ENCODE measurements around the gene SETD9.

SETD9 gene

GRCh38 chr5:56909294-56910209 is at the start of gene SETD9:
SETD9 (plus strand) TSS chr5:56909596; CDS start chr5:56909646, 50 bp downstream.
- in situ Hi-C loops (cut with MboI; ENCODE audit: low sequenced_read_pairs) = no loop called here

GRCh38 chr5:56861893-56862485 is 47.4 kb upstream of the SETD9 start:
- in situ Hi-C loops (cut with MboI; ENCODE audit: low sequenced_read_pairs) = no loop called here

- in situ Hi-C loops (cut with MboI; ENCODE audit: low sequenced_read_pairs) = no loop called here
These were observed 46.5 kb upstream of the SETD9 start for GRCh38 chr5:56862909-56863308.

GRCh38 chr5:56871777-56872176 is 37.6 kb upstream of the SETD9 start:
- in situ Hi-C loops (cut with MboI; ENCODE audit: low sequenced_read_pairs) = no loop called here

- in situ Hi-C loops (cut with MboI; ENCODE audit: low sequenced_read_pairs) = no loop called here
These were observed 36.3 kb upstream of the SETD9 start for GRCh38 chr5:56873056-56873455.

- in situ Hi-C loops (cut with MboI; ENCODE audit: low sequenced_read_pairs) = no loop called here
These were observed 33.1 kb upstream of the SETD9 start for GRCh38 chr5:56876327-56876726.

GRCh38 chr5:56881571-56881970 is 27.8 kb upstream of the SETD9 start:
- in situ Hi-C loops (cut with MboI; ENCODE audit: low sequenced_read_pairs) = no loop called here

GRCh38 chr5:56893251-56893951 is 16.0 kb upstream of the SETD9 start:
- in situ Hi-C loops (cut with MboI; ENCODE audit: low sequenced_read_pairs) = no loop called here

GRCh38 chr5:56896763-56897162 is 12.6 kb upstream of the SETD9 start:
- in situ Hi-C loops (cut with MboI; ENCODE audit: low sequenced_read_pairs) = no loop called here

- in situ Hi-C loops (cut with MboI; ENCODE audit: low sequenced_read_pairs) = no loop called here
These were observed 11.2 kb upstream of the SETD9 start for GRCh38 chr5:56898213-56898612.

GRCh38 chr5:56900395-56900794 is 9.0 kb upstream of the SETD9 start:
- in situ Hi-C loops (cut with MboI; ENCODE audit: low sequenced_read_pairs) = no loop called here

- in situ Hi-C loops (cut with MboI; ENCODE audit: low sequenced_read_pairs) = no loop called here
These were observed 8.4 kb upstream of the SETD9 start for GRCh38 chr5:56900858-56901578.

GRCh38 chr5:56908942-56909293 is 478 bp upstream of the SETD9 start:
- in situ Hi-C loops (cut with MboI; ENCODE audit: low sequenced_read_pairs) = no loop called here

- in situ Hi-C loops (cut with MboI; ENCODE audit: low sequenced_read_pairs) = no loop called here
These were observed 992 bp downstream of the SETD9 start for GRCh38 chr5:56910210-56910965.

- in situ Hi-C loops (cut with MboI; ENCODE audit: low sequenced_read_pairs) = no loop called here
These were observed 4.4 kb downstream of the SETD9 start for GRCh38 chr5:56913766-56914165.

- in situ Hi-C loops (cut with MboI; ENCODE audit: low sequenced_read_pairs) = no loop called here
These were observed 5.3 kb downstream of the SETD9 start for GRCh38 chr5:56914678-56915077.

GRCh38 chr5:56917534-56917933 is 8.1 kb downstream of the SETD9 start:
- in situ Hi-C loops (cut with MboI; ENCODE audit: low sequenced_read_pairs) = no loop called here

- in situ Hi-C loops (cut with MboI; ENCODE audit: low sequenced_read_pairs) = no loop called here
These were observed 8.7 kb downstream of the SETD9 start for GRCh38 chr5:56918054-56918453.

GRCh38 chr5:56919942-56920662 is 10.7 kb downstream of the SETD9 start:
- in situ Hi-C loops (cut with MboI; ENCODE audit: low sequenced_read_pairs) = no loop called here

GRCh38 chr5:56922922-56923321 is 13.5 kb downstream of the SETD9 start:
- in situ Hi-C loops (cut with MboI; ENCODE audit: low sequenced_read_pairs) = no loop called here
